ENCODE data around the gene ADGRE2. TPM values are rescaled to one million over a fixed set of nuclear protein-coding genes. Genes with fewer than 3 reads are reported as not detected.
"Not testable (repeated sequence)": the region's sequence is repeated elsewhere in the genome, so short reads cannot be mapped to it uniquely, and the experiment has no call there.

ADGRE2 gene
- polyA plus RNA-seq, 6 donors from 2014 or later = 0.13 to 0.51 (median 0.35) TPM; not detected in 3

DNA sequence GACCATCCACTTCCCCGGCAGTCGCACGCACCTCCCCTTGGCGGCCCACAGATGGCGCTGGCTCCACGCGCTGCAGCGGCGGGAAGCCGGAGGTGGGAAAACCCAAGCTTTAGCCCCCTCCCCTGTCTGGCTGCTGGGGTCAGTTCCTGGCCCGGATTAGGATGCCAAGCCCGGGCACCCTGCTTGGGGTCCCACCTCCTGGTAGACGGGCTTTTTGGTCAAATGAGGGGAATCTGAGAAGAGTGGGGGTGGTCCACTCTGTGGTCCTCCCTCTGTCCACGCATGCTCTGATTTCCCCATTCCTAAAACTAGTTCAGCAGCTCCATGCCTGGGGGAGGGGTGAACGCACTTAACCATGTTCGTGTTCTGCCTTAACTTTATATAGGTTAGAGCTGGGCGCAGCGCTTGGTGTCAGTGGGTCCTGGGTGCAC, 8.1 kb upstream of the ADGRE2 start:
- Mint-ChIP-seq H3K9me3 (peaks cover 0 to 6% (median 2%) of the 10 kb centered on the region in 7 donors), H3K4me3 (peak overlapping the region in 6 of 8 donors; percentile 37 to 82 (median 63)), H3K4me1 (peaks cover 20 to 47% (median 31%) of the 10 kb centered on the region in 3 donors), H3K27me3 (no peaks in the 10 kb centered on the region), H3K27ac (peak overlapping the region in 4 of 6 donors; percentile 33 to 82 (median 45)), H3K36me3 (no peaks in the 10 kb centered on the region)
- peak; percentile 9 for DNase-seq
- ATAC-seq (ENCODE audit: low read depth in 2 of 2) = peak in 1 of 2 donors; percentile 31

DNA sequence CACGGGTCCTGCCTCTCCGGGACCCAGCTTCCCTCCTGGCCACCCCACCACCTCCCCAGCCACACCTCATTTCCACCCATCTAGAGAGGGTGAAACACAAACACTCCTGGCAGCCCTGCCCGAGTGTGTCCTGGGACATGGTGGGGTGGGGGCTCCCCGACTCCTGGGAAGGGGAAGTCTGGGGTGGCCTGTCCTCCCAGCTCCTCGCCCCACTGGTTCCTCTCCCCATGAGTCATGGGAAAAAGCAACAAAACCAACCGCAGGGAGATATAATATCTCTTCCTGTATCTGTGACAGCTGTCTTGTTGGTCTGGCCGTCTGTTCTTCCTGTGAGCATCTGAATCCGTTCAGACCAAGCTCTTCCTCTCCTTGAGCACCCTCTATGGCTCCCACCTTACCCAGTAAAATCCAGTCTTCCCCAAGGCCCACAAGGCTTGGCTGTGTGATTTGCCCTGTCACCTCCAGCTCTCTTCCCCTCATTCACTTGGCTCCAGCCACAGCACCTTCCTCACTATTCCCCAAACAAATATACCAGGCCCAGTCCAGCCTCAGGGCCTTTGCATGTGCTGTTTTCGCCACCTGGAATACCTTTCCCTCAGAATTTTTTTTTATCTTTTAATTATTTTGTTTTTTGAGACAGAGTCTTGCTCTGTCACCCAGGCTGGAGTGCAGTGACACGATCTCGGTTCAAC, 6.9 kb upstream of the ADGRE2 start:
- DNase-seq, H3K27me3 Mint-ChIP-seq, H3K36me3 Mint-ChIP-seq, H3K9me3 Mint-ChIP-seq: not testable (repeated sequence)
- ATAC-seq (ENCODE audit: low read depth in 2 of 2) = peak; percentile 43 to 54
- peak overlapping the region; percentile 2 to 89 (median 81) for H3K27ac Mint-ChIP-seq
- H3K4me3 Mint-ChIP-seq = peak overlapping the region; percentile 34 to 83 (median 64)
- H3K4me1 Mint-ChIP-seq = peaks cover 20 to 53% (median 37%) of the 10 kb centered on the region in 3 donors

DNA sequence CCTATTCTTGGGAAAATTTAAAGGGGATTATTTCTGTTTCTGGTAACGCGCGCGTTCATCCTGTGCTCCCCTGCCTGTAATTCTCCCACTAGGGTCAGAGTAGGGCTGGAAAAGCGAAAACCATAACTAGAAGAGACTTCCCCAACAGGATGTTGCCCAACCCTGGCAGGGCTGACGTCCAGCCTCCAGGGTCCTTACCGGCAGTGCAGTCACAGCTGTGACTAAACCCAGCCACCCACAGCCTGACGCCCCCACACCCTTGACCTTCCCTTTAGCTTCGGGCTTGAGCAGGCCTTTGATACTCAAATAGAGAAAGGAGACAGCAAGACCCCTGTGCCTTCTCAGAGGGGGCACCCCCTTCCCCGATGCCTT, 6.4 kb upstream of the ADGRE2 start:
- Mint-ChIP-seq H3K4me3 (peak overlapping the region; percentile 34 to 81 (median 65)), H3K4me1 (peaks cover 20 to 53% (median 37%) of the 10 kb centered on the region in 3 donors), H3K27ac (peak overlapping the region; percentile 2 to 89 (median 68))
- not testable (repeated sequence) for H3K36me3 Mint-ChIP-seq, DNase-seq, H3K27me3 Mint-ChIP-seq, H3K9me3 Mint-ChIP-seq
- ATAC-seq (ENCODE audit: low read depth in 2 of 2) = peak; percentile 54 to 55

DNA sequence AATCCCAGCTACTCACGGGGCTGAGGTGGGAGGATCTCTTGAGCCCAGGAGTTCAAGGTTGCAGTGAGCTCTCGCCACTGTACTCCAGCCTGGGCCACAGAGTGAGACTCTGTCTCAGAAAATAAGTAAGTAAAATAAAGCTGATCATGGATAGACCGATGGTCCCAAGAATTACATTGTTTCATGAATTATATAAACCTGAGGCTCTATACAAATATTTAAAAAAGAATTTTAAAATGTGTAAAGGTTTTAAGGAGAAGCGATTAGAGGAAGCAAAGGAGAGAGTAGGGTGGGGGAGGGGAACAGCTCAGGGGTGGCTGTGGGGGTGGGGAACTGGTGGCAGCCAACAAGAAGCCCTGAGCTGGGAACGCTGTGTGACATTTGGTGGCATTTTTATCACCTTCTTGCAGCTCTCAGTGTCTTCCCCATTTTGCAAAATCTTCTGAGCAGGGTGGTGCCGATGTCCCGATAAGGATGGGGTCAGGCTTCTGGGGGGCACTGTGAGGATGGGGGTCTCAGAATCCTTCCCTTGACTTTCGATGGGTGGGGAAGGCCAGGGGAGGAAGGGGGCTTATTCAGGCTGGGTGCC, 5.1 kb upstream of the ADGRE2 start:
- H3K27ac Mint-ChIP-seq = peak overlapping the region in 1 of 6 donors; percentile 52
- H3K4me3 Mint-ChIP-seq = peak overlapping the region in 1 of 8 donors; percentile 71
- not testable (repeated sequence) for ATAC-seq (ENCODE audit: low read depth in 2 of 2); H3K9me3 Mint-ChIP-seq; H3K36me3 Mint-ChIP-seq; H3K27me3 Mint-ChIP-seq; DNase-seq
- peaks cover 20 to 56% (median 37%) of the 10 kb centered on the region in 3 donors for H3K4me1 Mint-ChIP-seq

DNA sequence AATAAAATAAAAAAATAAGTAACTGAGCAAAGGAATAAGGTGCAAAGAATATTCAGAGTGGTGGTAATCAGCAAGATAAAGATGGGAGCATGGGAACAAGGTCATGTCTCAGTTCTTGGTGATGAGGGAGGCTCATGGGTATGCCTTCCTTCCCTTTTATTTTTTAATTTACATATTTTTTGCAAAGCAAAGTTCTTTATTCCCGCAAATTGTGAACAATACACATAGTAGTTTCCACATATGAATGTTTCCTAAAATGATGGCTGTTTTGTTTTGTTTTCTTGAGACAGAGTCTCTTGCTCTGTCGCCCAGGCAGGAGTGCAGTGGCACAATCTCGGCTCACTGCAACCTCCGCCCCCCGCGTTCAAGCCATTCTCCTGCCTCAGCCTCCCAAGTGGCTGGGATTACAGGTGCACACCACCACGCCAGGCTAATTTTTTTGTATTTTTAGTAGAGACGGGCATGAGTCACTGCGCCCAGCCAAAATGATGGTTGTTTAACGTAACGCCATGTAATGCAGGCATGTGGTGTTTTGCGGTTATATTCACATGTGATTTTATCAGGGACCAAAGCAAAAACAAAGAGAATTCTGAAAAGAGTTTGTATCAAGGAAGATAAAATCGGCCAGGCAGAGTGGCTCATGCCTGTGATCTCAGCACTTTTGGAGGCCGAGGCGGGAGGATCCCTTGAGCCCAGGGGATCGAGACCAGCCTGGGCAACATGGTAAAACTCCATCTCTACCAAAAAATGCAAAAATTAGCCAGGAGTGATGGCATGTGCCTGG, 4.5 kb upstream of the ADGRE2 start:
- Mint-ChIP-seq H3K4me3 (peak overlapping the region in 1 of 8 donors; percentile 71), H3K9me3 (peaks cover 0 to 2% (median 0%) of the 10 kb centered on the region in 7 donors), H3K36me3 (no peaks in the 10 kb centered on the region), H3K27ac (peak overlapping the region in 1 of 6 donors; percentile 52), H3K4me1 (peaks cover 20 to 59% (median 37%) of the 10 kb centered on the region in 3 donors), H3K27me3 (peaks cover 0 to 2% (median 0%) of the 10 kb centered on the region in 3 donors)
- DNase-seq (no peak), ATAC-seq (ENCODE audit: low read depth in 2 of 2) (no peak)

DNA sequence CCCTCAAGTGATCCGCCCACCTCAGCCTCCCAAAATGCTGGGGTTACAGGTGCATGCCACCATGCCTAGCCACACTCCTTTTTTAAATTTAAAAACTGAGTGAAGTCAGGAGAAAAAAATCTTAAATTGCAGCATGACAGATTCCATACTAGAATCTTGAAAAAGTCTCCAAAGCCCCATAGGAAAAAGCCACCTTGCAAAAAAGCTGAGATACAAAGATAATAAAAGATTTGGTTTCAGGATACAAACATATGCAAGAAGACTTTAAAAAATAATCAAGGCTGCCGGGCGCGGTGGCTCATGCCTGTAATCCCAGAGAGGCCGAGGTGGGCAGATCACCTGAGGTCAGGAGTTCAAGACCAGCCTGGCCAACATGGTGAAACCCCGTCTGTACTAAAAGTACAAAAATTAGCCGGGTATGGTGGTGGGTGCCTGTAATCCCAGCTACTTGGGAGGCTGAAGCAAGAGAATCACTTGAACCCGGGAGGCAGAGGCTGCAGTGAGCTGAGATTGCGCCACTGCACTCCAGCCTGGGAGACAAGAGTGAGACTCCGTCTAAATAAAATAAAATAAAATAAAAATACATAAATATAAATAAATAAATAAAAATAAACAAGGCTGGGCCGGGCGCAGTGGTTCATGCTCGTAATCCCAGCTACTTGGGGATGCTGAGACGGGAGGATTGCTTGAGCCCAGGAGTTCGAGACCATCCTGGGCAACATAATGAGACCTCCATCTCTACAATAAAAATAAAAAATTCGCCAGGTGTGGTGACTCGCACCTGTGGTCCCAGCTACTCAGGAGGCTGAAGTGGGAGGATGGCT, 3.6 kb upstream of the ADGRE2 start:
- H3K36me3 Mint-ChIP-seq; H3K27me3 Mint-ChIP-seq; H3K4me3 Mint-ChIP-seq; H3K9me3 Mint-ChIP-seq; DNase-seq; H3K27ac Mint-ChIP-seq; ATAC-seq (ENCODE audit: low read depth in 2 of 2): not testable (repeated sequence)
- peaks cover 21 to 54% (median 34%) of the 10 kb centered on the region in 3 donors for H3K4me1 Mint-ChIP-seq

DNA sequence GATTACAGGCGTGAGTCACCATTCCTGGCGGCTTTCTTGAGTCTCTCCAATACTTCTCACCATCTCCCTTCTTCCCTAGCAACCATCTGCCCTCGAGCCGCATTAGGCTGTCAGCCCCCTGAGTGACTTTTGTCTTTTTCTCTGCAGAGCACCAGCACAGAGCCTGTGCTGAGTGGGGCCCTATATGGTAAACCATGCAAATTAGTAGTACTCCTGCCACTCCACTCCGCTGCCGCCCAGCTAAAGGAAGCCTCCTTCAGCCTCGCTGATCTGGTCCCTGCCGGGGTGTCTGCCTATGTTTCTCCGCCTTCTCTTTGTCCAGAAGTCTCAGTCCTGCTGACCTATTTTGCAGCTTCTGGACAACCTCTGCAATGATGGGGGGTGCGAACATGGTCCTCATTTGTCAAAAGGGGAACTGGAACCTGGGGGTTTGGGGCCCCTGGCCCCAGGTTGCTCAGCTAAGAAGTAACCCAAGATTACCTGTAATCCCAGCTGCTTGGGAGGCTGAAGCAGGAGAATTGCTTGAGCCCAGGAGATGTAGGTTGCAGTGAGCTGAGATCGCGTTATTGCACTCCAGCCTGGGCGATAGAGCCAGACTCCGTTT, 2.4 kb upstream of the ADGRE2 start:
- Mint-ChIP-seq H3K27me3 (peaks cover 3 to 18% (median 7%) of the 10 kb centered on the region in 3 donors), H3K4me3 (peak overlapping the region in 1 of 8 donors; percentile 41), H3K4me1 (peaks cover 24 to 54% (median 35%) of the 10 kb centered on the region in 3 donors)
- not testable (repeated sequence) for H3K9me3 Mint-ChIP-seq, DNase-seq, H3K27ac Mint-ChIP-seq, H3K36me3 Mint-ChIP-seq
- peak; percentile 44 to 50 for ATAC-seq (ENCODE audit: low read depth in 2 of 2)

DNA sequence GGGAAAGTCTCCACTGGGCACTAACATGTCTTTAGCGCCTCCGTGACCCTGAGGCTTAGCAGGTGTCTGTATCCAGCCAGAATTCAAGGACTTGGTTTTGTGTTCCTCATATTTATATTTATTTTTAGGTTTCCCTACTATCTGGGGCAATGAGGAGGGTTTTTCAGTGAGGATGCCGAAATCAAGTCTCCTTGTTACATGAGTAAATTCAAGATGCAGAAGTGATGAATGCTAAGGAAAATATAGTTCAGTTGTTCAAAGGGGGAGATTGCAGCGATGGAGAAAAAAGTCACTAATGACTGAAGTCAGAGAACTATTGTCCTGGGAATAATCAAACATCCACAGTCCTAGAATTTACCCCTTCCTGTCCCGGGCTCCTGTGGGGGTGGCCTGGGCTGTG, 791 bp upstream of the ADGRE2 start:
- ATAC-seq (ENCODE audit: low read depth in 2 of 2) (no peak), DNase-seq (no peak)
- H3K9me3 Mint-ChIP-seq = no peaks in the 10 kb centered on the region
- H3K27me3 Mint-ChIP-seq = peaks cover 3 to 24% (median 9%) of the 10 kb centered on the region in 3 donors
- H3K36me3 Mint-ChIP-seq = no peaks in the 10 kb centered on the region
- no peak overlapping the region for H3K27ac Mint-ChIP-seq
- H3K4me1 Mint-ChIP-seq = peaks cover 12 to 45% (median 24%) of the 10 kb centered on the region in 3 donors
- no peak overlapping the region for H3K4me3 Mint-ChIP-seq

DNA sequence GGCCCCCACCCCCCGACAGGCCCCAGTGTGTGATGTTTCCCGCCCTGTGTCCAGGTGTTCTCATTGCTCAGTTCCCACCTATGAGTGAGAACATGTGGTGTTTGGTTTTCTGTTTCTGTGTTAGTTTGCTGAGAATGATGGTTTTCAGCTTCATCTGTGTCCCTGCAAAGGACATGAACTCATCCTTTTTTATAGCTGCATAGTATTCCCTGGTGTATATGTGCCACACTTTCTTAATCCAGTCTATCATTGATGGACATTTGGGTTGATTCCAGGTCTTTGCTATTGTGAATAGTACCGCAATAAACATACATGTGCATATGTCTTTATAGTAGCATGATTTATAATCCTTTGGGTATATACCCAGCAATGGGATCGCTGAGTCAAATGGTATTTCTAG, 715 bp downstream of the ADGRE2 start:
- not testable (repeated sequence) for H3K27ac Mint-ChIP-seq; DNase-seq; H3K9me3 Mint-ChIP-seq; H3K36me3 Mint-ChIP-seq; ATAC-seq (ENCODE audit: low read depth in 2 of 2)
- H3K4me3 Mint-ChIP-seq = peak overlapping the region in 5 of 8 donors; percentile 21 to 81 (median 63)
- peaks cover 16 to 35% (median 24%) of the 10 kb centered on the region in 3 donors for H3K4me1 Mint-ChIP-seq
- H3K27me3 Mint-ChIP-seq = peaks cover 3 to 31% (median 17%) of the 10 kb centered on the region in 3 donors

DNA sequence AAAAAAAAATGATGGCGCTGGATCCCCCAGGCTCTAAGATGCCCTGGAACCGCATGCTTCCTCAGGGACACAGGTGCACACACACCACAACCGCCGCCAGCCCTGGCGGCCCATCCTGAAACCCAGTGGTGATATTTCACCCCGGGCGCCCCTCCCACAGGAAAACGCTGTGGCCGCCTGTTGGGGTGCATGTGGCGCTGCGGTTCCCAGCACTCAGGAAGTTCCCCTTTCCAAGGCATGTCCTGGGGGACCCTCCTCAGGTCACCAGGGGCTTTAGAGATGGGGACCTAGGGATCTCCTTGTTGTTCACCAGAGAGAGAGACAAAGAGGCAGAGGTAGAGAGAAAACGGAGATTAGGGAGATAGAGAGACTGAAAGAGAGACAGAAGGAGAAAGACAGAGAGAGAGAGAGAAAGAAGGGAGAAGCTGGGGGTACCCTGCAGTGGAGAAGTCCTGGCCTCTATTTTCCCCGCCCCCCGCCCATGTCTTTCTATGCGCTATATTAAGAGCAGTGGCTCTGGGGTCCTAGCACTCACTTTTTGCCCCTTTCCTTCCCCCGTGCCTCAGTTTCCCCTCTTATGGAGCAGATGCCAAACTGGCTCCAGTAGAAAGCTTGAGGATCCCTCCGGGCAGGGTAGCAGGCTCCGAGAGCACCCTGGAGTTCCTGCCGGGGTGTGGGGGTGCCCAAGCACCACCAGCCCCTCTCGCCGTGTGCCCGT, 2.3 kb downstream of the ADGRE2 start:
- peak overlapping the region in 3 of 6 donors; percentile 17 to 95 (median 35) for H3K27ac Mint-ChIP-seq
- H3K4me3 Mint-ChIP-seq = peak overlapping the region; percentile 67 to 89 (median 82)

DNA sequence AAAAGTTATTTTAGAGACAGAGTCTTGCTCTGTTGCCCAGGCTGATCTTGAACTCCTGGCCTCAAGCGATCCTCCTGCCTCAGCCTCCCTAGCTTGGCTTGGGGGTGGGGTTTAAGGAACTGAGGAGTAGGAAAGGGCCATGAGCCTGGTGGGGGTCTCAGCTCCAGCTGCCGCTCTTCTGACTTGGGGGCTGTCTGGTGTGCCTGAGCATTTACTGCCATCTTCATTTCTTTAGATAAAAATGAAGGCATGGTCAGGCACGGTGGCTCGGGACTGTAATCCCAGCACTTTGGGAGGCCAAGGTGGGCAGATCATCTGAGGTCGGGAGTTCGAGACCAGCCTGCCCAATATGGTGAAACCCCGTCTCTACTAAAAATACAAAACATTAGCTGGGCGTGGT, 3.0 kb downstream of the ADGRE2 start:
- peak overlapping the region; percentile 0 to 89 (median 80) for H3K4me3 Mint-ChIP-seq
- H3K9me3 Mint-ChIP-seq; ATAC-seq (ENCODE audit: low read depth in 2 of 2); H3K27ac Mint-ChIP-seq; H3K36me3 Mint-ChIP-seq; DNase-seq: not testable (repeated sequence)
- H3K27me3 Mint-ChIP-seq = peaks cover 3 to 31% (median 17%) of the 10 kb centered on the region in 3 donors
- H3K4me1 Mint-ChIP-seq = peaks cover 20 to 38% (median 25%) of the 10 kb centered on the region in 3 donors

More for the DNA sequence above, 2.3 kb downstream of the ADGRE2 start:
- peaks cover 19 to 38% (median 28%) of the 10 kb centered on the region in 3 donors for H3K4me1 Mint-ChIP-seq
- ATAC-seq (ENCODE audit: low read depth in 2 of 2) (no peak), DNase-seq (peak; percentile 11)
- H3K36me3 Mint-ChIP-seq = no peaks in the 10 kb centered on the region
- no peaks in the 10 kb centered on the region for H3K9me3 Mint-ChIP-seq
- peaks cover 3 to 31% (median 17%) of the 10 kb centered on the region in 3 donors for H3K27me3 Mint-ChIP-seq

DNA sequence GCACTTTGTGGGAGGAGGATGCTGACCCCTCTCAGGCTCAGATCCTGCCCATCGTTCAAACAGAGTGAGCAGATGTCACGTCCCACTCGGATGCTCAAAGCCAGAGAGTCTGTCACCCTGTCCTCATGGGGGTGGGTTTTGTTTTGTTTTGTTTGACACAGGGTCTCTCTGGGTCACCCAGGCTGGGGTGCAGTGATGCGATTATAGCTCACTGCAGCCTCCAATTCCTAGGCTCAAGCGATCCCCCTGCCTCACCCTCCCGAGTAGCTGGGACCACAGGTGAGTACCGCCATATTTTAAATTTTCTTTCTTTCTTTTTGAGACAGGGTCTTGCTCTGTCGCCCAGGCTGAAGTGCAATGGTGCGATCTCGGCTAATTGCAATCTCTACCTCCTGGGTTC, 4.0 kb downstream of the ADGRE2 start:
- no peak for ATAC-seq (ENCODE audit: low read depth in 2 of 2)
- DNase-seq = no peak
- H3K4me1 Mint-ChIP-seq = peaks cover 20 to 39% (median 25%) of the 10 kb centered on the region in 3 donors
- no peaks in the 10 kb centered on the region for H3K36me3 Mint-ChIP-seq
- no peak overlapping the region for H3K27ac Mint-ChIP-seq
- peaks cover 3 to 31% (median 17%) of the 10 kb centered on the region in 3 donors for H3K27me3 Mint-ChIP-seq
- H3K4me3 Mint-ChIP-seq = no peak overlapping the region
- H3K9me3 Mint-ChIP-seq = no peaks in the 10 kb centered on the region
